DMS53 (cell line): ENCODE data around the gene MAP4K4.

Source experiments
- DNase-seq: peaks from one replicate; lab custom pipeline; 2025; lab: John Stamatoyannopoulos, UW

MAP4K4 gene

GRCh38 chr2:101841679-101842327 lies 144.3 kb downstream of the MAP4K4 start:
- DNase-seq: no peak

DNA sequence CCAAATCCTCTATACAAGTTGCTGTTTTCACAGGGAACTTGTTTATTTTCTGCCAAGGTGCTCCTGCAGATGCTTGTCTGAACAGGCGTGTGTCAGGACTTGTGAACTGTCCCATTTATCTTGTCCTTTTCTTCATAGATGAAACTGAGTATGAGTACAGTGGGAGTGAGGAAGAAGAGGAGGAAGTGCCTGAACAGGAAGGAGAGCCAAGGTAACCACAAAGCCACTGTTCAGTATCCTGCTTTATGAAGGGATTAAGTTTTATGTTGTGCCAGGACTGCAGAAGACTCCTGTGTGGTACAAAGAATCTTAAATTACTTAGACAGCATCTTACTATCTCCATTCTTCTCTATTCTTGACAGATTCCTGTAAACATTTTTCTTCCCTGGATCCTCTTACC lies 145.0 kb downstream of the MAP4K4 start:
- no peak for DNase-seq

GRCh38 chr2:101843048-101843447 lies 145.5 kb downstream of the MAP4K4 start:
- no peak for DNase-seq

DNA sequence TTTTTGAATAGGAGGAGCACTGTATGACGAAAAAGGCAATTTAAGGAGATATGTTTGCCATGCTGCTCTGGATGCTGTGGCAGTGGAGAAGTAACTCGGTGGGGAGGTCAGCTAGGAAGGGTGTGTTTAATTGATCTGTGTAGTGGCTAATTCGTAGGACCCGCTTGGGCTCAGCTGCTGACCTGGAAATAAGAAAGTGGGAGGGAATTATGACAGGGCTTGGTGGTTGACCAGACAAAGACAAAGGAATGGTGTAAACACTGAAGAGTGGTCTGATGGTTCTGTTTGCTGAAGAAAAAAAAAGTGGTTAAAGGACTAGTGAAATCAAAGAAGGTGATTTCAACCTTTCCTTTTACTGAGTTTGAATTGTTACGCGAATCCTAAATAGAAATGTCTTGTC lies 146.0 kb downstream of the MAP4K4 start:
- no peak for DNase-seq

GRCh38 chr2:101844055-101844635 lies 146.6 kb downstream of the MAP4K4 start:
- DNase-seq: no peak

- no peak for DNase-seq
Measured at GRCh38 chr2:101846973-101847372, 149.5 kb downstream of the MAP4K4 start.

DNA sequence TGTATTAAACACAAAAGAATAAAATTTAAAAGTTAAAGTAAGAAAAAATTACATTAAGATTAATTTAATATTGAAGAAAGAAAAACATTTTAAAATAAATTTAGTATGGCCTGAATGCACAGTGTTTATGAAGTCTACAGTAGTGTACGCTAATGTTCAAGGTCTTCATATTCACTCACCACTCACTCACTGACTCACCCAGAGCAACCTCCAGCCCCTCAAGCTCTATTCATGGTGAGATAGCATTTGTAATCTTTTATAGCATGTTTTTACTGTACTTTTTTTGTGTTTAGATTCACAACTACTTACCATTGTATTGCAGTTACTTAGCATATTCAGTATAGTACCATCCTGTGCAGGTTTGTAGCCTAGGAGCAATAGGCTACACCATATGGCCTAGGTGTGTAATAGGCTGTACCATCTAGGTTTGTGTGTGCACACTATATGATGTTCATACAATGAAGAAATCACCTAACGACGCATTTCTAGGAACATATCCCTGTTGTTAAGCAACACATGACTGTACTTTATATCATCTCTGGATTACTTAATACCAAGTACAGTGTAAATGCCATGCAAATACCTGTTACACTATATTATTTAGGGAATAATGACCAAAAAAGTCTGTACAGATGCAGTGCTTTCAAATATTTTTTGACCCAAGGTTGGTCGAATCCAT lies 150.3 kb downstream of the MAP4K4 start:
- no peak for DNase-seq

DNA sequence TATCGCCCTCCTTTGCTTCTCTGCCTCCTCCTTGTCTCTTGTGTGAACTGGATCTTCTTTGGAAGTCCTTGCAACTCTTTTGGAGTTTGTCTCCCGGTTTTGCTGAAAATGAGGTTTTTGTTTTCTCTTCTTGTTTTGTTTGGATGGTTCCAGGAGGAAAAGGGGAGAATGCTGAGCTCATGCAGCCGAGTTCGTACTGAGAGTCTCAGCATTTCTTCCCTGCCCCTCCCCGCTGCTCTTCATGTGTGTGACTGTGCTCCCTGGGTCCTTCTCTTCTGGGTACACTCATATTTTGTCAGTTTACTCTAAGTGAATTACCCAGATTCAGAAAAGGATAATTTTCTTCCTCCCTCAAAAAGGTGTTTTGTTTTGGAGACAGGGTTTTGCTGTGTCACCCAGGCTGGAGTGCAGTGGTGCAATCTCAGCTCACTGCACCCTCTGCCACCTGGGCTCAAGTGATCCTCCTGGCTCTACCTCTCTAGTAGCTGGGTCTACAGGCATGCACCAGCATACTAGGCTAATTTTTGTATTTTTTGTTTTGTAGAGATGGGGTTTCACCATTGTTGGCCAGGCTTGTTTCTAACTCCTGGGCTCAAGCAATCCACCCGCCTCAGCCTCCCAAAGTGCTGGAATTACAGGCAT lies 151.4 kb downstream of the MAP4K4 start:
- no peak for DNase-seq

GRCh38 chr2:101850450-101850849 lies 152.9 kb downstream of the MAP4K4 start:
- no peak for DNase-seq

DNA sequence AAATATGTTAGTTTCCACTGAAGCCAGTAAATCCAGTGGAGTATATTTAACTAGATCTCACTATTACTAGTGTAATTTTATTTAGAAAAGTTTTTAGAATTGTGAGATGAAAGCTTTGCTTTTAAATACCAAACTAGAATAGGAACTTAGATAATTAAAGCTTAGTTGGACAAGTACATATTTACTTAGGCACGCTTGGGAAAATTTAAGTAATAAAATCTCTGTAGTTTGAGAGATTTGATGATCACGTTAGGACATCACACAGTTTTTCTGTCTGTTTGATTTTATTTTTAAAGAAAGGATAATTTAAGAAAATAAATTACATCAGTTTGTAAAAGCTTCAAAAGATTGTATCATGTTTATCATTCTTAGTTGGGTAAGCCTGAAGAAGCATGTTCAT lies 153.5 kb downstream of the MAP4K4 start:
- no peak for DNase-seq

- DNase-seq: no peak
Measured at GRCh38 chr2:101852824-101853223, 155.3 kb downstream of the MAP4K4 start.

DNA sequence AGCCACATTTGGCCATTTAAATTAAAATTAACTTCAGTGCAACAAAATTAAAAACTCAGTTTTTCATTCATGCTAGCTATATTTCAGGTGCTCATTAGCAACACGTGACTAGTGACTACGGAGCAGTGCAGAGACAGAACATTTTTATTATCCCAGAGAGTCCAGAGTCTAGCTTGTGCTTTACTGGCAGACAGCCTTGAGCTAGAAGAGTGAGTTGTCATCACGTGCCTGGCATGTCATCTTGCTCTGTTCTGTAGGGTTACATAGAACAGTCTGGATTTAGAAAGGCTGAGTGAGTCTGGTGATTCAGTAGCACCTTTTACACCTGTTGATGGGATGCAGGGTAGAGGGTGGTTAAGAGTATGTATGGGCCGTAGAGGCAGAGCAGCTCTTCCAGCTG lies 157.4 kb downstream of the MAP4K4 start:
- no peak for DNase-seq

- no peak for DNase-seq
Measured at GRCh38 chr2:101855776-101856175, 158.3 kb downstream of the MAP4K4 start.

DNA sequence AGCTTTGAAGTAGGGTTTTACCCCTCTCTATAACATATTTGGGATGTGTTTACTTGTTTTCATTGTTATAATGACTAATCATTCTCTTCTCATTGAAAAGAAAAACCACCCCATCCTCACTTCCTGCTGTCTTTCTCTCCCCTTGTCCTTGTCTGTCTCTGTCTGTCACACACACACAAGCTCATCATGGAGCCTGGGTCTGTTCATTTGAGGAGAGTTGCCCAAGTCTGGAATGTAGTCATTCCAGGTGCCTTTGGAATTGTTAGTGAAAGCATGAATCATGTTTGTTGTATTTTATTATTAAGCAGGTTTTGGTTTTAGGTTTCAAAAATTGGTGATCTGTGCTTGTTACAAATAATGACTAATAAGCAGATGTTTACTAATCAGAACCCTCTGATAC lies 160.7 kb downstream of the MAP4K4 start:
- peak; percentile 62 for DNase-seq

DNA sequence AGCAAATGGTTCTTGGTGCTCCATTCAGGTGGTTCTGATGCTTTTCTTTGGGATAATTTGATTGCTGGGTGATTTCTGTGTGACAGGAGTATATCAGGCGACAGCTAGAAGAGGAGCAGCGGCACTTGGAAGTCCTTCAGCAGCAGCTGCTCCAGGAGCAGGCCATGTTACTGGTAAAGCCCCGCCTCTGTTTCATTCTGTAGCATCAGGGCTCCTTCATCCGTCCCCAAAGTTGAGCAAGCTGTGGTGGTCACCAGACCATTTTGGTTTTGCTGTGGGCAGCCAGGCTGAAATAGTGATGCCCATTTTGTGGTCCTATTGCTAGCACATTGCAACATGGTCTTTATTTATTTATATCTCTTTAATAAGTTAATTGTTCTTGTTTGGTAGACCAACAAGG lies 161.4 kb downstream of the MAP4K4 start:
- no peak for DNase-seq

- no peak for DNase-seq
Measured at GRCh38 chr2:101859604-101860003, 162.1 kb downstream of the MAP4K4 start.

DNA sequence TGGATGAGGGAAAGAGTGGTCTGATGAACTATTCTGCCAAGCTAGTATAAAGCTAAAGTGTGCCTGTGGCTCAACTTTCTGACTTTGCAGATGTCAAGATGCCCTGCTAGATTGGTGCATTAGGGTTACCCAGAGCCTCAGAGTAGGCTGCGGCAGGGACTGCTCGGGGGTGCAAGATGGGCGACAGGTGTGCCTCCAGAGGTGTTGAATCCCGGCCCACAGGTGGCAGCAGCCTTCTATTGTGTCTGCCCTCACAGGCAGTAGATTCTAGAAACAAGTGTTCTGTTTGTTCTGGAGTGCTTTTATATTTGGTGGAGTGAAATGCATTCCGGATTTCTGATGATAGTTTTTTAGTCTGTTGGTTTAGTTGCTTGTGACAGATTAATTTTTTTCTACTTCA lies 162.7 kb downstream of the MAP4K4 start:
- peak; percentile 28 for DNase-seq

DNA sequence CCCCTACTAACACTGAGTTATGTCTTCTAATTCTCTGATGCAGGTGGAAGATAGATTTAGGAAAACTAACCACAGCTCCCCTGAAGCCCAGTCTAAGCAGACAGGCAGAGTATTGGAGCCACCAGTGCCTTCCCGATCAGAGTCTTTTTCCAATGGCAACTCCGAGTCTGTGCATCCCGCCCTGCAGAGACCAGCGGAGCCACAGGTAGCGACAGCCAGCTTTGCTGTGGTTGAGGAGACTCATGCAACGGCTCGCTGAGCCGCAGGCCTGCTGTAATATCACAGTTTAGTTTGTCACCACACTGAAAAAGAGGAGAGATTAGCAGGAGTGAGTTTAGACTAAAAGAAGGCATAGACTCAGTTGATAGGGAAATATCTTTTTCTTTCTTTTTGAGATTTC lies 163.3 kb downstream of the MAP4K4 start:
- DNase-seq: no peak

- DNase-seq: no peak
Measured at GRCh38 chr2:101861382-101861781, 163.9 kb downstream of the MAP4K4 start.

DNA sequence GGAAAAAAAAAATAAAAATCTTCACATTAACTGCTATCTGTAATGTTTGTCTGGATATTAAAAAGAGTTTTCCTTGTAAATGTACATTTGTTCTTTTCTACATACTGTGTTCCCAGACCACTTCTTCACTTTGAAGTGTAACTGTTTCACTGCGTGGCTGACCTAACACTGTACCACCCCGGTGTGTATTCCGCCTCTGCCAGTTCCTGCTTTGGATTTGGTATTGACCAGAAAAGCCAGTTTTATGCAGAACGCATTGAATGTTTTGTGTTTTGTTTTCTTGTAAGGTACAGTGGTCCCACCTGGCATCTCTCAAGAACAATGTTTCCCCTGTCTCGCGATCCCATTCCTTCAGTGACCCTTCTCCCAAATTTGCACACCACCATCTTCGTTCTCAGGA lies 166.0 kb downstream of the MAP4K4 start:
- no peak for DNase-seq

DNA sequence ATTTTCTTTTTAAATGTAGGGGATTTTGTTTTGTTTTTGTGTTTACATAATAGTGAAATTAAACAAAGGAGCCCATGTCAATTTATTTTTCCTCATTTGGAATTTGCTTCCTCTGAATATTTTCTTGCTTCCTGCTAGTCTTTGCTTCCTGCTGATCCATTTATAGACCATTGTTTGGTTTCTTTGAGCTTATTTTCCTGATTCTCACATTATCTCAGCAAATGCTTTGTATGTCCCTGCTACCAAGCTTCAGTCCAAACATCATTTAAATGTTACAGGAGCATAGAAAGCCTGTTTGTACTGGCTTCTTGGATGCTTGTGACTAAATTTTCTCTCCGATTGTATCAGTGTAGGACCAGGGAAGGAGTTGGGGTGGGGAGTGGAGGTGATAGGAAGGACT lies 166.9 kb downstream of the MAP4K4 start:
- DNase-seq: no peak

DNA sequence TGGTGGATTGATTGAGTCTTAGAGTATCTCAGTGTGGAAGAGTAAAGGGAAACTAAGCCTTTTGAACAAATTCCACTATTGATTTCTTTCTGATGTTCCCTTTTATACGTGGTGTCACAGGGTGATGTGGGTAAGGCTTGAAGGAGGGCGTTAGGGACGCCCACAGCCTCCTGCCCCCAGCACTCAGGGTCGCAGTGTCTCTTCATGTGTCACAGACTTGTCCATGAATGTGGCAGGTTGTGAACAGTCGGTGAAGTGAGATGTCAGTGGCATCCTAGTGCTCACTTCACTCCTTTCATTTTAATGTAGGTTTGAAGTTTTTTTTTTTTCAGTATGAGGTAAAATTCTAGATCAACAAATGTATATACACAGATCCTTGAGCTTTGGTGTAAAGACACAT lies 171.0 kb downstream of the MAP4K4 start:
- DNase-seq: no peak

DNA sequence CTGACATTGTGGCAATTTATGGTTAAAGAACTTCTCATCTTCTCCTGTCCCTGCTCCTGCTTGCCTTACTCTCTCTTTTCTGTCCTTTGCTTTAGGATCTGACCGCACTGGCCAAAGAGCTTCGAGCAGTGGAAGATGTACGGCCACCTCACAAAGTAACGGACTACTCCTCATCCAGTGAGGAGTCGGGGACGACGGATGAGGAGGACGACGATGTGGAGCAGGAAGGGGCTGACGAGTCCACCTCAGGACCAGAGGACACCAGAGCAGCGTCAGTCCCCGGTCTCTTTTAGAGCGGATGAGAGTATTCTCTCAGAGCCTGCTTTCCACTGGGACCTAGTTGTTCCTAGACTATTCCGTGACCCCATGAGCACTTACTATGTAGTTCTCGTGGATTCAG lies 172.0 kb downstream of the MAP4K4 start:
- no peak for DNase-seq
